ENCODE measurements around the gene ODC1. TPM values are rescaled to one million over a fixed set of nuclear protein-coding genes. Genes with fewer than 3 reads are reported as not detected.

Gene ODC1
- total and polyA plus RNA-seq, 5 experiments from 2014 or later, result 44.5 to 70.7 (median 57.1) TPM

DNA sequence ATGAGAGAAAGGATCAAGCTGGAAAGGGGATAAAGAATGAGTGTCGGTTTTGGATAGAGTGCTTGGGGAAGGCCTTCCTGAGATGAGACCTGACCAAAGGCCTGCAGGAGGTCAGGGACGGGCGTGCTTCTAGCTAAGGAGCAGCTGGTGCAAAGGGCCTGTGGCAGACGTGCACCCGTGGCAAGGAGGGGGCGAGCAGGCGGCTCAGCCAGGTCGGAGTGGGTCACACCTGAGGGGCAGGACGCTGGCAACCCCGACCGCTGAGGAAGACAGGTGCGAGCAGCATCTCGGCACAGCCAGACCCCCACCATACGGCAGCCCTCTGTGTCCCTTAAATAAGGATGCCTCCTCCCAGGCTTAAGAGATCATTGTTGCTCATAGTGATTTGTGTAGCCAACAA, 48.1 kb downstream of the ODC1 start:
- Mint-ChIP-seq H3K9me3 (peaks cover 0 to 4% (median 0%) of the 10 kb centered on the region in 9 donors), H3K27me3 (no peaks in the 10 kb centered on the region), H3K4me3 (peak overlapping the region in 6 of 10 donors; percentile 31 to 68 (median 53)), H3K36me3 (peaks cover 4 to 50% (median 7%) of the 10 kb centered on the region in 3 donors), H3K27ac (peak overlapping the region; percentile 60 to 97 (median 93)), H3K4me1 (peaks cover 36 to 67% (median 53%) of the 10 kb centered on the region in 4 donors)
- POLR2A ChIA-PET, result no interaction called here
- no peak for DNase-seq
- ATAC-seq, result no peak

DNA sequence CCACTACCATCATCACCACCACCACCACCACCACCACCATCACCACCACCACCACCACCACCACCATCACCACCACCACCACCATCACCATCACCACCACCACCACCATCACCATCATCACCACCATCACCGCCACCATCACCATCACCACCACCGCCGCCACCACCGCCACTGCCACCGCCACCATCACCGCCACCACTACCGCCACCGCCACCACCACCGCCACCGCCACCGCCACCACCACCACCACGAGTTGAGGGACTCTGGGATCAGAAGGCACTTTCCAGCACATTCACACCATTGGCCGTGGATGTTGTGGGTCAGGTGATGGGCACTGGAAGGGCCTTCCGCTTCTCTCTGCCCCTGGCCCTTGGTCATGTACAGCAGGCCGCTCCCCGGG, 48.8 kb downstream of the ODC1 start:
- Mint-ChIP-seq H3K4me3 (peak overlapping the region in 1 of 10 donors; percentile 50), H3K4me1 (peaks cover 37 to 69% (median 56%) of the 10 kb centered on the region in 4 donors), H3K9me3 (peaks cover 0 to 4% (median 0%) of the 10 kb centered on the region in 9 donors), H3K27ac (peak overlapping the region in 5 of 10 donors; percentile 60 to 95 (median 89)), H3K27me3 (no peaks in the 10 kb centered on the region), H3K36me3 (peaks cover 4 to 49% (median 7%) of the 10 kb centered on the region in 3 donors)
- no peak for DNase-seq
- ATAC-seq, result no peak
- POLR2A ChIA-PET, result no interaction called here

- POLR2A ChIA-PET, result interaction anchor here (1.5 kb wide), 1 partner anchor 16 kb away, joined by 6 read pairs; no protein-coding TSS in a partner anchor
- no peak for ATAC-seq
- DNase-seq, result no peak
- Mint-ChIP-seq H3K27me3 (no peaks in the 10 kb centered on the region), H3K27ac (peak overlapping the region; percentile 25 to 88 (median 74)), H3K4me1 (peaks cover 36 to 67% (median 54%) of the 10 kb centered on the region in 4 donors), H3K9me3 (peaks cover 0 to 4% (median 0%) of the 10 kb centered on the region in 9 donors), H3K36me3 (peaks cover 4 to 45% (median 7%) of the 10 kb centered on the region in 3 donors), H3K4me3 (peak overlapping the region in 1 of 10 donors; percentile 57)
Measured at GRCh38 chr2:10398496-10398895, 49.6 kb downstream of the ODC1 start.

GRCh38 chr2:10397878-10398277, 50.2 kb downstream of the ODC1 start:
- Mint-ChIP-seq H3K27ac (peak overlapping the region in 8 of 10 donors; percentile 37 to 88 (median 69)), H3K36me3 (peaks cover 4 to 45% (median 7%) of the 10 kb centered on the region in 3 donors)

GRCh38 chr2:10397297-10397875, 50.7 kb downstream of the ODC1 start:
- POLR2A ChIA-PET, result interaction anchor here (1.5 kb wide), 1 partner anchor 15 kb away, joined by 6 read pairs; no protein-coding TSS in a partner anchor
- ATAC-seq, result no peak
- DNase-seq, result no peak
- H3K27ac Mint-ChIP-seq, result peak overlapping the region in 7 of 10 donors; percentile 55 to 88 (median 79)
- no peaks in the 10 kb centered on the region for H3K27me3 Mint-ChIP-seq
- H3K36me3 Mint-ChIP-seq, result peaks cover 4 to 42% (median 7%) of the 10 kb centered on the region in 3 donors
- H3K4me1 Mint-ChIP-seq, result peaks cover 36 to 70% (median 60%) of the 10 kb centered on the region in 4 donors
- no peak overlapping the region for H3K4me3 Mint-ChIP-seq
- peaks cover 0 to 4% (median 0%) of the 10 kb centered on the region in 9 donors for H3K9me3 Mint-ChIP-seq

More at GRCh38 chr2:10397878-10398277, 50.2 kb downstream of the ODC1 start:
- POLR2A ChIA-PET, result interaction anchor here (1.5 kb wide), 1 partner anchor 16 kb away, joined by 6 read pairs; no protein-coding TSS in a partner anchor
- no peaks in the 10 kb centered on the region for H3K27me3 Mint-ChIP-seq
- no peak for DNase-seq
- no peak for ATAC-seq
- H3K4me1 Mint-ChIP-seq, result peaks cover 37 to 70% (median 58%) of the 10 kb centered on the region in 4 donors
- no peak overlapping the region for H3K4me3 Mint-ChIP-seq
- H3K9me3 Mint-ChIP-seq, result peaks cover 0 to 4% (median 0%) of the 10 kb centered on the region in 9 donors

- H3K4me1 Mint-ChIP-seq, result peaks cover 37 to 72% (median 61%) of the 10 kb centered on the region in 4 donors
- no peak overlapping the region for H3K4me3 Mint-ChIP-seq
- DNase-seq (no peak), ATAC-seq (no peak)
- peak overlapping the region in 9 of 10 donors; percentile 9 to 88 (median 34) for H3K27ac Mint-ChIP-seq
- POLR2A ChIA-PET, result no interaction called here
- H3K9me3 Mint-ChIP-seq, result peaks cover 0 to 4% (median 0%) of the 10 kb centered on the region in 9 donors
- peaks cover 4 to 38% (median 7%) of the 10 kb centered on the region in 3 donors for H3K36me3 Mint-ChIP-seq
- no peaks in the 10 kb centered on the region for H3K27me3 Mint-ChIP-seq
Measured at GRCh38 chr2:10396464-10396863, 51.7 kb downstream of the ODC1 start.

- POLR2A ChIA-PET, result no interaction called here
- no peaks in the 10 kb centered on the region for H3K27me3 Mint-ChIP-seq
- DNase-seq (no peak), ATAC-seq (no peak)
- H3K9me3 Mint-ChIP-seq, result peaks cover 0 to 3% (median 0%) of the 10 kb centered on the region in 9 donors
- H3K4me1 Mint-ChIP-seq, result peaks cover 35 to 72% (median 60%) of the 10 kb centered on the region in 4 donors
- peak overlapping the region; percentile 16 to 88 (median 64) for H3K27ac Mint-ChIP-seq
- H3K36me3 Mint-ChIP-seq, result peaks cover 4 to 33% (median 7%) of the 10 kb centered on the region in 3 donors
- no peak overlapping the region for H3K4me3 Mint-ChIP-seq
Measured at GRCh38 chr2:10395893-10396292, 52.2 kb downstream of the ODC1 start.

- ATAC-seq (no peak), DNase-seq (no peak)
- peak overlapping the region in 7 of 10 donors; percentile 33 to 89 (median 83) for H3K27ac Mint-ChIP-seq
- no peaks in the 10 kb centered on the region for H3K9me3 Mint-ChIP-seq
- H3K36me3 Mint-ChIP-seq, result peaks cover 0 to 24% (median under 1%) of the 10 kb centered on the region in 3 donors
- H3K4me3 Mint-ChIP-seq, result no peak overlapping the region
- H3K27me3 Mint-ChIP-seq, result no peaks in the 10 kb centered on the region
- H3K4me1 Mint-ChIP-seq, result peaks cover 38 to 78% (median 63%) of the 10 kb centered on the region in 4 donors
- POLR2A ChIA-PET, result interaction anchor here (0.8 to 0.9 kb wide), 2 partner anchors 14 to 16 kb away, joined by 3 to 9 read pairs; no protein-coding TSS in a partner anchor
Measured at GRCh38 chr2:10393640-10393982, 54.5 kb downstream of the ODC1 start.

- ATAC-seq, result no peak
- Mint-ChIP-seq H3K36me3 (peaks cover 0 to 23% (median 0%) of the 10 kb centered on the region in 3 donors), H3K27ac (peak overlapping the region in 8 of 10 donors; percentile 15 to 77 (median 48))
Measured at GRCh38 chr2:10392951-10393639, 55.0 kb downstream of the ODC1 start.

DNA sequence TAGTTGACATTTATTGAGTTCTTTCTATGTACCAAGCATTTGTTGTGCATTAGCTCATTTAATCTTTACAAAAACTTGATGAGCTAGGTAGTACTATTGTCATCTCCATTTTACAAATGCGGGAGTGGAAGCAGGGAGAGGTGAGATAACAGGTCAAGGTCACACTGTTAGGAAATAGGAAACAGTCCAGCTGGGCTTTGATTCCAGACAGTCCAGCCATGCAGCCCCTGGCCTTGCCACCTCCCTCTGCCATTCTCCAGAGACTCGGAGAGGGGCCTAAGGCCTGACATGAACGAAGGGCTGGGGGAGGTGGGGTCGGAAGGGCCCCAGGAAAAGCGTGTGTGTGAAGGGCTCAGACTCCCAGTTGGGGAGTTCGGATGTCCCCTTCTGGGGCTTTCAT, 55.6 kb downstream of the ODC1 start:
- peaks cover 0 to 19% (median under 1%) of the 10 kb centered on the region in 3 donors for H3K36me3 Mint-ChIP-seq
- no peak for ATAC-seq
- H3K9me3 Mint-ChIP-seq, result no peaks in the 10 kb centered on the region
- peaks cover 41 to 79% (median 66%) of the 10 kb centered on the region in 4 donors for H3K4me1 Mint-ChIP-seq
- H3K27me3 Mint-ChIP-seq, result no peaks in the 10 kb centered on the region
- POLR2A ChIA-PET, result interaction anchor here (0.6 to 1.2 kb wide), 6 partner anchors 11 to 91 kb away, joined by 3 to 4 read pairs (median 3); no protein-coding TSS in a partner anchor
- H3K27ac Mint-ChIP-seq, result peak overlapping the region in 9 of 10 donors; percentile 27 to 89 (median 57)
- H3K4me3 Mint-ChIP-seq, result no peak overlapping the region
- DNase-seq, result no peak

More at GRCh38 chr2:10392951-10393639, 55.0 kb downstream of the ODC1 start:
- no peak overlapping the region for H3K4me3 Mint-ChIP-seq
- POLR2A ChIA-PET, result interaction anchor here (0.6 to 1.2 kb wide), 4 partner anchors 13 to 91 kb away, joined by 3 to 4 read pairs (median 3); no protein-coding TSS in a partner anchor
- H3K4me1 Mint-ChIP-seq, result peaks cover 41 to 81% (median 66%) of the 10 kb centered on the region in 4 donors
- no peaks in the 10 kb centered on the region for H3K9me3 Mint-ChIP-seq
- no peaks in the 10 kb centered on the region for H3K27me3 Mint-ChIP-seq
- no peak for DNase-seq

GRCh38 chr2:10392100-10392499, 56.0 kb downstream of the ODC1 start:
- peaks cover 43 to 80% (median 70%) of the 10 kb centered on the region in 4 donors for H3K4me1 Mint-ChIP-seq
- POLR2A ChIA-PET, result interaction anchor here (0.7 to 1.2 kb wide), 4 partner anchors 11 to 90 kb away, joined by 3 to 4 read pairs (median 4); no protein-coding TSS in a partner anchor

DNA sequence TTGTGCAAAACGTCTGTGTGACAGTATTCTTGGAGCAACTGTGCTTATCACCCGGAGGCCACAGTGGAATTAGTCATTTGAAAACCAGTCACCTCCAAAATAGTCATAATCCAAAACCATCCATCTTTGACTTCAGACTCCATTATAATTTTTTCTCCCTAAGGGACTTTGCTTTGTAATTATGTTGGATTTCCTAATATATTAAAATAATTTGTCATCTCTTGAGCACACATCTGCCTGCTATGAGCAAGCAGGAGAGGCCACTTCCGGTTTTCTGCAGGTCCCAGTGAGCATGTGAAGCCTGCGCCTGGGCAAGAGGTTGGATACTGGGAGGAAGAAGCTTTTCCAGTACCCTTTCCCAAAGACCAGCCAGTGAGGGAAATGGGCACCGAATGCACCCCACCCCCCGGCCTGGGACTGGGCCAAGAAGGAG, 57.7 kb downstream of the ODC1 start:
- no peak overlapping the region for H3K4me3 Mint-ChIP-seq
- peaks cover 43 to 85% (median 78%) of the 10 kb centered on the region in 4 donors for H3K4me1 Mint-ChIP-seq
- DNase-seq (no peak), ATAC-seq (no peak)
- H3K36me3 Mint-ChIP-seq, result peaks cover 0 to 13% (median 2%) of the 10 kb centered on the region in 3 donors
- H3K27me3 Mint-ChIP-seq, result no peaks in the 10 kb centered on the region
- POLR2A ChIA-PET, result interaction anchor here (0.6 kb wide), 1 partner anchor 8 kb away, joined by 3 read pairs; no protein-coding TSS in a partner anchor
- no peaks in the 10 kb centered on the region for H3K9me3 Mint-ChIP-seq
- peak overlapping the region in 5 of 10 donors; percentile 21 to 93 (median 79) for H3K27ac Mint-ChIP-seq

More at GRCh38 chr2:10392100-10392499, 56.0 kb downstream of the ODC1 start:
- H3K36me3 Mint-ChIP-seq, result peaks cover 0 to 19% (median 2%) of the 10 kb centered on the region in 3 donors
- DNase-seq (no peak), ATAC-seq (no peak)
- H3K27me3 Mint-ChIP-seq, result no peaks in the 10 kb centered on the region
- no peak overlapping the region for H3K4me3 Mint-ChIP-seq
- H3K27ac Mint-ChIP-seq, result peak overlapping the region; percentile 27 to 89 (median 65)
- no peaks in the 10 kb centered on the region for H3K9me3 Mint-ChIP-seq

Data from naive thymus-derived CD8-positive, alpha-beta T cell (primary cell).